ENCODE results near the gene RNF213. TPM values are rescaled to one million over a fixed set of nuclear protein-coding genes. Genes with fewer than 3 reads are reported as not detected.

Gene RNF213
- total RNA-seq, 1 experiment from 2014 or later, result 70.5 TPM

GRCh38 chr17:80263253-80264204 is 2.9 kb downstream of the RNF213 start (continued):
- TF ChIP-seq ZNF281 (CRISPR knock-in tag; IDR thresholded peaks at IDR 0.05) (no peak), NFE2L1 (CRISPR knock-in tag; IDR thresholded peaks at IDR 0.05) (no peak), ATF3 (CRISPR knock-in tag; conservative IDR thresholded peaks at IDR 0.05) (no peak), CREM (CRISPR knock-in tag; IDR thresholded peaks at IDR 0.05) (no peak), KAT7 (CRISPR knock-in tag; IDR thresholded peaks at IDR 0.05; ENCODE audit: borderline replicate concordance) (no peak), FOXP4 (CRISPR knock-in tag; IDR thresholded peaks at IDR 0.05) (no peak), ETV6 (CRISPR knock-in tag; IDR thresholded peaks at IDR 0.05) (no peak), PRDM15 (CRISPR knock-in tag; IDR thresholded peaks at IDR 0.05) (no peak)

- no peaks in the 10 kb centered on the region for H3K9me3 Mint-ChIP-seq
- ChIA-PET CTCF (interaction anchor here (0.6 kb wide), 2 partner anchors 113 to 1553 kb away, joined by 3 read pairs; no protein-coding TSS in a partner anchor), POLR2A (interaction anchor here (0.6 to 1.4 kb wide), 2 partner anchors 9 to 721 kb away, joined by 3 to 4 read pairs; no protein-coding TSS in a partner anchor)
- ATAC-seq, result no peak
- H3K27ac Mint-ChIP-seq, result peak overlapping the region; percentile 82
- DNase-seq (ENCODE audit: low spot score), result no peak
- no peak overlapping the region for H3K4me3 Mint-ChIP-seq
- peak; percentile 60; the same call in 1 of the 2 replicates for TF ChIP-seq GTF2I (CRISPR knock-in tag; conservative IDR thresholded peaks at IDR 0.05)
- no peak for TF ChIP-seq ETV6 (CRISPR knock-in tag; IDR thresholded peaks at IDR 0.05)
- H3K4me1 Mint-ChIP-seq, result peaks cover 38% of the 10 kb centered on the region
- peaks cover 27% of the 10 kb centered on the region for H3K36me3 Mint-ChIP-seq
- no peaks in the 10 kb centered on the region for H3K27me3 Mint-ChIP-seq (ENCODE audit: low read depth)
These were observed 3.8 kb downstream of the RNF213 start for GRCh38 chr17:80264205-80265075.

All from WTC11 (cell line).